IPS-18c (cell line): ENCODE results near the gene MAMDC2.
"Not testable (repeated sequence)": the region's sequence is repeated elsewhere in the genome, so short reads cannot be mapped to it uniquely, and the experiment has no call there.

Experiments used
- H3K4me3 ChIP-seq: 2 replicates; pipeline ENCODE4 v1.7.0; 2013; ENCODE audit warnings: low read depth, mild to moderate bottlenecking, low read length, moderate library complexity; ENCODE audit not compliant: insufficient read depth
- H3K9me3 ChIP-seq: one replicate; pipeline ENCODE4 v1.6.1; 2013; ENCODE audit warnings: mild to moderate bottlenecking, low read length, moderate library complexity; ENCODE audit not compliant: control insufficient read depth, insufficient read depth

Gene MAMDC2

GRCh38 chr9:70030156-70030555, 13.5 kb upstream of the MAMDC2 start:
- Histone ChIP-seq H3K4me3 (no peak overlapping the region), H3K9me3 (no peaks in the 10 kb centered on the region)

GRCh38 chr9:70031141-70031545, 12.5 kb upstream of the MAMDC2 start:
- Histone ChIP-seq H3K9me3 (no peaks in the 10 kb centered on the region), H3K4me3 (no peak overlapping the region)

- H3K9me3 ChIP-seq = peaks cover 2% of the 10 kb centered on the region
- no peak overlapping the region for H3K4me3 ChIP-seq
Observed at GRCh38 chr9:70034271-70034711, 9.4 kb upstream of the MAMDC2 start.

DNA sequence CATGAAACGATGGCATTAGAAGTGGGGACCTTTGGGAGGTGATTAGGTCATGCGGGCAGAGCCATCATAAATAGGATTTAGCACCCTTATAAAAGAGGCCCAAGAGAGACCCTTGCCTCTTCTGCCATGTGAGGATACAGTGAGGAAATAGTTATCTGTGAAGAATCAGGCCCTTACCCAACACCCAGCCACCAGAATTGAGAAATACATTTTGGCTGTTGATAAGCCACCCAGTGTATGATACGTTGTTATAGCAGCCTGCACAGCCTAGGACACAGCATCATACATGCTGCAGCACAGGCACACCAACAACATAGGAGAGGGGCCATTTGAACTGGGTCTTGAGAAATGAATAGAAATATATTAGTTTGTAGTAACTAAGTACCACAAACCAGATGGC, 8.0 kb upstream of the MAMDC2 start:
- Histone ChIP-seq H3K4me3 (no peak overlapping the region), H3K9me3 (peaks cover 2% of the 10 kb centered on the region)

- Histone ChIP-seq H3K4me3 (no peak overlapping the region; the same call in 1 of the 2 replicates), H3K9me3 (peaks cover 2% of the 10 kb centered on the region)
Observed at GRCh38 chr9:70036641-70037040, 7.0 kb upstream of the MAMDC2 start.

- not testable (repeated sequence) for H3K4me3 ChIP-seq
Observed at GRCh38 chr9:70038171-70038621, 5.5 kb upstream of the MAMDC2 start.

DNA sequence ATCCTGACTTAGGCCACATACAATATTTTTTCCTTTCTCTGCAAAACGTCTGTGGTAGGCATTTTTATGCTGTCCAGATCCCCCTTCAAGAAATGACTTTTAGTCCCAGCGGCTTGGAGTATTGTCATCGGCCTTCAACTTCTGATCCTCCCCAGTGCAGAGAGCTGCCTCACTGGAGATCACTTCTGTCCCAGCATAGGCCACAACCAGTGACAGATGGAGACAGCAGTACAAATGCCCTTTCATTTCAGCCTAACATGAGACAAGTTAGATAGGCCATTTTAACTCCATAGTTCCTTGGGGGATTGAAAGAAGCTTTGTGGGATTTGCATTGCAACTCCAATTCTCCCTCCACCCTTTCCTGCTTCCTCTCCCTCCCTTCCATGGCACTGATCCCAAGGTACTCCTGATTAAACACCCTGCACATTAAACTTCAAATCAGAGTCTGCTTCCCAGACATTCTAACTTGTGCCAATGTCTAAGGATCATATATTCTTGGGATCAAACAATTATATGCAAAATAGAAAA, 3.2 kb upstream of the MAMDC2 start:
- Histone ChIP-seq H3K9me3 (peaks cover 2% of the 10 kb centered on the region), H3K4me3 (no peak overlapping the region)

More at GRCh38 chr9:70038171-70038621, 5.5 kb upstream of the MAMDC2 start:
- not testable (repeated sequence) for H3K9me3 ChIP-seq

GRCh38 chr9:70042461-70043215, 1.0 kb upstream of the MAMDC2 start:
- peak overlapping the region; percentile 65; the same call in 1 of the 2 replicates for H3K4me3 ChIP-seq
- H3K9me3 ChIP-seq = peaks cover 2% of the 10 kb centered on the region

DNA sequence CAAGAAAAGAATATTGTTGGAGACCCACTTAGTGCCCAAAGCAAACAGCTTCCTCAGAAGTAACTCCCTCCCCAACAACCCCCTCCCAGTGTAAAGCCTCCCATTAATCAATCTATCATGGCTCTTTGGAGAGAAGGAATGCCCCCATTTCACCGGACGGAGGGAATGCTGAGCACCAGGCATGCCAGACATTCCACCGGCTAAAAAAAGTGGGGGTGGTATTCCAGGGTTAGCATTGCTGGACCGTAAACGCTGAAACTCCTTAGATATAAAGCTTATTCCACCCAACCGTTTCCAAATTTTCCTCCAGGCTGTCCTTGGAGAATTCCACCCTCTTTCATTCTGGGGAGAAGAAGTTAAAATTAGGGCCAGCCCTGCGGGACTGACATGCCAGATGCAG, 363 bp upstream of the MAMDC2 start:
- Histone ChIP-seq H3K9me3 (no peaks in the 10 kb centered on the region), H3K4me3 (peak overlapping the region; percentile 65)

DNA sequence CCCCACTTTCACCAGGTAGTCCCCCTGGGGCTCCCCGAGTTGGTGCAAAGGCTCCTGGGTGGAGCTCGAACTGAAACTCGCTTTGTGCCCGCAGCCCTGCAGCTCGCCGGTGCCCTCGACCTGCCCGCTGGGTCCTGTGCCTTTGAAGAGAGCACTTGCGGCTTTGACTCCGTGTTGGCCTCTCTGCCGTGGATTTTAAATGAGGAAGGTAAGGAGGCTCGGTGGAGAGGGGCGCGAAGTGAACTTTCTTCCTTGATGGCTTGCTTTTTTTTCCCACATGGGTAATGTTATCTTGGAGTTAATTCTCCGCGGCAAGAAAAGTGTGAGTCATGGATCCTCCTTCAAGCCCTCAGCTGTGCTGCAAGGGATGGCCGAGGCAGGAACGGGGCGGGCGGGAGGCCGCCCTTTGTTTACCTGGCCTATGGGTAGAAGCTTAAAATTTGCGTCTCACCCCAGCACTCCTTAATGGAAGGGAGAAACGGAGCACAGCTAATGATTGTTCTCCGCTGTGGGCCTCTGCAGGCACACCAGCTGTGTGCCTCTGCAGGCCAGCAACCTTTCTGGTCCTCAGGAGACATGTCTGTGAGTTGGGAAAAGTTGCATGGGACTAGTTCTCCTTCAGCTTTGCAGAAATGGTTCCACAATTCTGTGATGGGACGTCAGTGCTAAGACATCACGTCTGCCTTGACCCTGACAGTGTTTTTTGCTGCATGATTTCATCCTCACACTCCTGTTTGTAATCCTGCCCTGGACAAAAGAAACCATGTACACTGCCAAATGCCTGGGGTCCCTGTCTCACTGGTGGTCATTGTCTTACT, 1.1 kb downstream of the MAMDC2 start:
- Histone ChIP-seq H3K9me3 (no peaks in the 10 kb centered on the region), H3K4me3 (peak overlapping the region; percentile 65)

DNA sequence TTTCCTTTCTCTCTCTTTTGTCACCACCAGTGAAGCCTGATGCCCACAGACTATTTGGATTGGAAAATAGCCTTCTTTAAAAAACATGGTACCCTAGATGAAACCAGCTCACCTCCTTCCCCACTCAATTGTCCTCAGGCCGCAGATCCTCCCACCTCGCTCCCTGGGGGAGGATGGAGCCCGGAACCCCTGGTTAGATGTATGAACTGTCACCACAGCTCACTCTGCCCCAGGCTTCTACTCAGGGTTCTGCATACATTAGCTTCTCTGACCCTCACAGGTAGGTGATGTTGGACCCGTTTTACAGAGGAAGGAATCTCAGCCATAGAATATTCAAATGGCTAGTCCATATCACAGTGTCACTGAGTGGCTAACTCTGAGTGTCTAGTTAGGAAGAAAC, 1.8 kb downstream of the MAMDC2 start:
- no peaks in the 10 kb centered on the region for H3K9me3 ChIP-seq
- H3K4me3 ChIP-seq = no peak overlapping the region

GRCh38 chr9:70046274-70047070, 2.8 kb downstream of the MAMDC2 start:
- no peak overlapping the region for H3K4me3 ChIP-seq
- no peaks in the 10 kb centered on the region for H3K9me3 ChIP-seq

- H3K9me3 ChIP-seq = no peaks in the 10 kb centered on the region
- H3K4me3 ChIP-seq = no peak overlapping the region
Observed at GRCh38 chr9:70049236-70049635, 5.6 kb downstream of the MAMDC2 start.

GRCh38 chr9:70049672-70050271, 6.1 kb downstream of the MAMDC2 start:
- no peaks in the 10 kb centered on the region for H3K9me3 ChIP-seq
- no peak overlapping the region for H3K4me3 ChIP-seq

- H3K4me3 ChIP-seq = no peak overlapping the region
- H3K9me3 ChIP-seq = no peaks in the 10 kb centered on the region
Observed at GRCh38 chr9:70052768-70053167, 9.1 kb downstream of the MAMDC2 start.

- Histone ChIP-seq H3K4me3 (no peak overlapping the region), H3K9me3 (no peaks in the 10 kb centered on the region)
Observed at GRCh38 chr9:70053864-70054263, 10.2 kb downstream of the MAMDC2 start.

- no peaks in the 10 kb centered on the region for H3K9me3 ChIP-seq
- no peak overlapping the region for H3K4me3 ChIP-seq
Observed at GRCh38 chr9:70054521-70054920, 10.9 kb downstream of the MAMDC2 start.
